ENCODE measurements around the gene NAMPT.

NAMPT gene
- long read RNA-seq, full-length matches to known transcripts, result 384 of 440 reads
- long read RNA-seq, partial matches to known transcripts, result 5 of 440 reads
- long read RNA-seq, other reads (novel, unspliced or antisense), result 51 of 440 reads

GRCh38 chr7:106284714-106285050, at the start of gene NAMPT:
NAMPT (minus strand) TSS chr7:106284983; CDS start chr7:106284884, 99 bp downstream.
- DNase-seq (ENCODE audit: low read depth in 1 of 2, low spot score in 1 of 2), result no peak
- H3K27me3 ChIP-seq (ENCODE audit: insufficient read depth, poor library complexity, severe bottlenecking), result no peaks in the 10 kb centered on the region
- H3K27ac ChIP-seq (replicated peaks), result peak within 1 kb of the TSS; percentile 86
- peak within 1 kb of the TSS; percentile 70 for H3K4me3 ChIP-seq (replicated peaks; ENCODE audit: insufficient read depth, low read length)
- TF ChIP-seq REST (IDR thresholded peaks at IDR 0.05; ENCODE audit: insufficient replicate concordance, low read depth) (no peak), POLR2AphosphoS5 (IDR thresholded peaks at IDR 0.05; ENCODE audit: low read depth) (peak; percentile 59; the same call in 1 of the 2 replicates)

- Histone ChIP-seq H3K27me3 (ENCODE audit: insufficient read depth, poor library complexity, severe bottlenecking) (no peaks in the 10 kb centered on the region), H3K4me3 (replicated peaks; ENCODE audit: insufficient read depth, low read length) (no peak overlapping the region), H3K27ac (replicated peaks) (no peak overlapping the region)
- no peak for DNase-seq (ENCODE audit: low read depth in 1 of 2, low spot score in 1 of 2)
- TF ChIP-seq REST (IDR thresholded peaks at IDR 0.05; ENCODE audit: insufficient replicate concordance, low read depth), result no peak
- TF ChIP-seq, protein P1, sequence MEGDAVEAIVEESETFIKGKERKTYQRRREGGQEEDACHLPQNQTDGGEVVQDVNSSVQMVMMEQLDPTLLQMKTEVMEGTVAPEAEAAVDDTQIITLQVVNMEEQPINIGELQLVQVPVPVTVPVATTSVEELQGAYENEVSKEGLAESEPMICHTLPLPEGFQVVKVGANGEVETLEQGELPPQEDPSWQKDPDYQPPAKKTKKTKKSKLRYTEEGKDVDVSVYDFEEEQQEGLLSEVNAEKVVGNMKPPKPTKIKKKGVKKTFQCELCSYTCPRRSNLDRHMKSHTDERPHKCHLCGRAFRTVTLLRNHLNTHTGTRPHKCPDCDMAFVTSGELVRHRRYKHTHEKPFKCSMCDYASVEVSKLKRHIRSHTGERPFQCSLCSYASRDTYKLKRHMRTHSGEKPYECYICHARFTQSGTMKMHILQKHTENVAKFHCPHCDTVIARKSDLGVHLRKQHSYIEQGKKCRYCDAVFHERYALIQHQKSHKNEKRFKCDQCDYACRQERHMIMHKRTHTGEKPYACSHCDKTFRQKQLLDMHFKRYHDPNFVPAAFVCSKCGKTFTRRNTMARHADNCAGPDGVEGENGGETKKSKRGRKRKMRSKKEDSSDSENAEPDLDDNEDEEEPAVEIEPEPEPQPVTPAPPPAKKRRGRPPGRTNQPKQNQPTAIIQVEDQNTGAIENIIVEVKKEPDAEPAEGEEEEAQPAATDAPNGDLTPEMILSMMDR (IDR thresholded peaks at IDR 0.05; ENCODE audit: insufficient read depth, low read length), result no peak
- TF ChIP-seq POLR2AphosphoS5 (IDR thresholded peaks at IDR 0.05; ENCODE audit: low read depth), result no peak
- no peak for TF ChIP-seq SPI1 (IDR thresholded peaks at IDR 0.05; ENCODE audit: borderline replicate concordance, low read depth)
- TF ChIP-seq GABPA (IDR thresholded peaks at IDR 0.05; ENCODE audit: low read depth), result no peak
Observed at GRCh38 chr7:106332201-106332600, 47.4 kb upstream of the NAMPT start.

GRCh38 chr7:106331441-106332175, 46.8 kb upstream of the NAMPT start:
- TF ChIP-seq POLR2AphosphoS5 (IDR thresholded peaks at IDR 0.05; ENCODE audit: low read depth) (no peak), GABPA (IDR thresholded peaks at IDR 0.05; ENCODE audit: low read depth) (no peak)
- Histone ChIP-seq H3K27ac (replicated peaks) (no peak overlapping the region), H3K27me3 (ENCODE audit: insufficient read depth, poor library complexity, severe bottlenecking) (no peaks in the 10 kb centered on the region), H3K4me3 (replicated peaks; ENCODE audit: insufficient read depth, low read length) (no peak overlapping the region)
- no peak for DNase-seq (ENCODE audit: low read depth in 1 of 2, low spot score in 1 of 2)

DNA sequence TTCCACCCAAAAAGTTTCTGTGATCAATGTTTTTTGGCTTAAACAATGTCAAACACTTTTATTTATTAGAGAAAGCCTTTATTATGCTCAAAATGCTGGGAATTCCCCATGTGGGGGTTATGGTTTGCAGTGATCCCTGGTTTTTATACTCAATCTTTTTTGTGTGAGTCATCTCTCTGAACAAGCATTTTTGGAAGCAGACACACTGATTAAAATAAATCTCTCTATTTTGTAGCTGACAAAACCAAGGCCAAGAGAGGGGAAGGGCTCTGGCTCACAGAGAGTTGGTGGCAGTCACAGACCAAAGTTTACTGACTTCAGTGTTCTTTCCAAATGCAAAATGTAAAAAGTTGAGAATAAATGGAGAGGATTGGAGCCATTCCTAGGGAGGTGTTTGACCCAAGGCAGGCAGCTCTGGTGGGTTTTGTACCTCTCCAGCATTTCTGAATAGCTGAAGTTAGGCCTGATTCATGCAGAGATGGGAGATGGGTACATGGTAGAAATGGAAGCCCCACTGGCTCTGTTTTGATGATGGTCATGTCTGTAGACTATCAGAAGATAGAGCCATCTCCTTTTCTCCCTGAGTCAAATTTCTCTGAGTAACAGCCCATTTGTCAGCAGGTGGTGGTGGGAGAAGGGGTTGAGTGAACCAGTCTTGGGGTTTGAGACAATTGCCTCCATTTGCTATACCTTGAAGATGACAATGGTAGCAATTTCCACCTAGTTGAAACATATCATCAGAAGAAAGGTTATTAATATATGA, 45.4 kb upstream of the NAMPT start:
- H3K27ac ChIP-seq (replicated peaks), result no peak overlapping the region
- DNase-seq (ENCODE audit: low read depth in 1 of 2, low spot score in 1 of 2), result no peak
- H3K4me3 ChIP-seq (replicated peaks; ENCODE audit: insufficient read depth, low read length), result no peak overlapping the region
- H3K27me3 ChIP-seq (ENCODE audit: insufficient read depth, poor library complexity, severe bottlenecking), result no peaks in the 10 kb centered on the region
- TF ChIP-seq GABPA (IDR thresholded peaks at IDR 0.05; ENCODE audit: low read depth) (no peak), SPI1 (IDR thresholded peaks at IDR 0.05; ENCODE audit: borderline replicate concordance, low read depth) (no peak), REST (IDR thresholded peaks at IDR 0.05; ENCODE audit: insufficient replicate concordance, low read depth) (no peak), POLR2AphosphoS5 (IDR thresholded peaks at IDR 0.05; ENCODE audit: low read depth) (no peak)
- TF ChIP-seq, protein P1 (IDR thresholded peaks at IDR 0.05; ENCODE audit: insufficient read depth, low read length), result no peak
